Mammary epithelial cell (primary cell): ENCODE measurements around the gene C6orf89.

Experiments
- CTCF ChIP-seq, 2 donors: IDR thresholded peaks in 1 of 2; conservative IDR thresholded peaks in 1 of 2; 2 replicates each; pipeline ENCODE4 v1.5.1; 2011 to 2012; ENCODE audit warnings: inconsistent platforms in 2 of 2, low read length in 2 of 2, mild to moderate bottlenecking in 2 of 2, control low read depth in 1 of 2, low read depth in 1 of 2; ENCODE audit not compliant: insufficient read depth in 1 of 2; ENCODE audit errors: extremely low read depth in 1 of 2
- EZH2 ChIP-seq: IDR thresholded peaks from 2 replicates; pipeline ENCODE4 v1.6.1; 2012; ENCODE audit warnings: low read length, inconsistent platforms, borderline replicate concordance

GRCh38 chr6:36837686-36838085 lies 48.1 kb upstream of the C6orf89 start:
- no peak for TF ChIP-seq EZH2
- TF ChIP-seq CTCF (conservative IDR thresholded peaks at IDR 0.05 in 1 of 2, IDR thresholded peaks at IDR 0.05 in 1 of 2; ENCODE audit: extremely low read depth in 1 of 2, insufficient read depth in 1 of 2, low read depth in 1 of 2, low read length in 2 of 2) = no peak
